ENCODE measurements around the gene TNFSF12. TPM values are rescaled to one million over a fixed set of nuclear protein-coding genes. Genes with fewer than 3 reads are reported as not detected.

Gene TNFSF12
- polyA plus RNA-seq, 1 donor (not counting 4 experiments of a cell fraction or from before 2014, with no cell fraction given), result 1.0 TPM

GRCh38 chr17:7508145-7508544 is 40.7 kb upstream of the TNFSF12 start:
- DNase-seq (ENCODE audit: low read depth, low spot score), result no peak
- Histone ChIP-seq H3K4me1 (ENCODE audit: control insufficient read depth, extremely low read depth, insufficient read depth, low read length) (no peaks in the 10 kb centered on the region), H3K4me3 (ENCODE audit: control insufficient read depth in 2 of 3, extremely low read depth in 1 of 3, insufficient read depth in 2 of 3, low read depth in 1 of 3, low read length in 3 of 3) (no peak overlapping the region), H3K9me3 (ENCODE audit: control insufficient read depth, low read depth, low read length) (no peaks in the 10 kb centered on the region), H3K9ac (ENCODE audit: control insufficient read depth, extremely low read depth, insufficient read depth, low read length) (no peak overlapping the region), H3K27ac (ENCODE audit: control insufficient read depth, insufficient read depth, low read length) (no peak overlapping the region), H3K4me2 (ENCODE audit: control insufficient read depth, extremely low read depth, insufficient read depth, low read depth, low read length) (no peak overlapping the region), H4K20me1 (ENCODE audit: control insufficient read depth, extremely low read depth, insufficient read depth, low read length) (no peaks in the 10 kb centered on the region), H3K79me2 (ENCODE audit: control insufficient read depth, insufficient read depth, low read length) (no peaks in the 10 kb centered on the region), H2AFZ (ENCODE audit: control insufficient read depth, low read length) (no peak overlapping the region), H3K27me3 (ENCODE audit: control insufficient read depth, extremely low read depth, insufficient read depth, low read length) (no peaks in the 10 kb centered on the region), H3K9me1 (ENCODE audit: control insufficient read depth, extremely low read depth, insufficient read depth, low read length) (no peaks in the 10 kb centered on the region), H3K36me3 (ENCODE audit: control insufficient read depth in 2 of 2, extremely low read depth in 1 of 2, insufficient read depth in 2 of 2, low read length in 2 of 2) (peaks cover 49 to 53% of the 10 kb centered on the region in 2 experiments)
- no peak for FAIRE-seq
- TF ChIP-seq EZH2 (IDR thresholded peaks at IDR 0.05; ENCODE audit: low read length) (no peak), CTCF (optimal IDR thresholded peaks at IDR 0.05 in 1 of 3, IDR thresholded peaks at IDR 0.05 in 1 of 3, conservative IDR thresholded peaks at IDR 0.05 in 1 of 3; ENCODE audit: extremely low read depth in 1 of 3, insufficient read depth in 2 of 3, low read length in 3 of 3) (no peak)
- dilution Hi-C loops (cut with MboI; ENCODE audit: extremely low pct_ligation_motif_present, low sequenced_read_pairs), result no loop called here

GRCh38 chr17:7508846-7509245 is 40.0 kb upstream of the TNFSF12 start:
- Histone ChIP-seq H3K36me3 (ENCODE audit: control insufficient read depth in 2 of 2, extremely low read depth in 1 of 2, insufficient read depth in 2 of 2, low read length in 2 of 2) (peaks cover 47 to 54% of the 10 kb centered on the region in 2 experiments), H4K20me1 (ENCODE audit: control insufficient read depth, extremely low read depth, insufficient read depth, low read length) (no peaks in the 10 kb centered on the region), H3K9me1 (ENCODE audit: control insufficient read depth, extremely low read depth, insufficient read depth, low read length) (no peaks in the 10 kb centered on the region), H3K4me2 (ENCODE audit: control insufficient read depth, extremely low read depth, insufficient read depth, low read depth, low read length) (no peak overlapping the region), H3K27me3 (ENCODE audit: control insufficient read depth, extremely low read depth, insufficient read depth, low read length) (no peaks in the 10 kb centered on the region), H3K27ac (ENCODE audit: control insufficient read depth, insufficient read depth, low read length) (no peak overlapping the region), H3K4me1 (ENCODE audit: control insufficient read depth, extremely low read depth, insufficient read depth, low read length) (no peaks in the 10 kb centered on the region), H3K79me2 (ENCODE audit: control insufficient read depth, insufficient read depth, low read length) (no peaks in the 10 kb centered on the region), H3K9ac (ENCODE audit: control insufficient read depth, extremely low read depth, insufficient read depth, low read length) (no peak overlapping the region), H3K9me3 (ENCODE audit: control insufficient read depth, low read depth, low read length) (no peaks in the 10 kb centered on the region), H3K4me3 (ENCODE audit: control insufficient read depth in 2 of 3, extremely low read depth in 1 of 3, insufficient read depth in 2 of 3, low read depth in 1 of 3, low read length in 3 of 3) (no peak overlapping the region), H2AFZ (ENCODE audit: control insufficient read depth, low read length) (no peak overlapping the region)
- TF ChIP-seq EZH2 (IDR thresholded peaks at IDR 0.05; ENCODE audit: low read length) (no peak), CTCF (optimal IDR thresholded peaks at IDR 0.05 in 1 of 3, IDR thresholded peaks at IDR 0.05 in 1 of 3, conservative IDR thresholded peaks at IDR 0.05 in 1 of 3; ENCODE audit: extremely low read depth in 1 of 3, insufficient read depth in 2 of 3, low read length in 3 of 3) (no peak)
- no peak for FAIRE-seq
- dilution Hi-C loops (cut with MboI; ENCODE audit: extremely low pct_ligation_motif_present, low sequenced_read_pairs), result no loop called here
- no peak for DNase-seq (ENCODE audit: low read depth, low spot score)
